ENCODE data around the gene KDM8.
"Not testable (repeated sequence)": the region's sequence is repeated elsewhere in the genome, so short reads cannot be mapped to it uniquely, and the experiment has no call there.

Gene KDM8

DNA sequence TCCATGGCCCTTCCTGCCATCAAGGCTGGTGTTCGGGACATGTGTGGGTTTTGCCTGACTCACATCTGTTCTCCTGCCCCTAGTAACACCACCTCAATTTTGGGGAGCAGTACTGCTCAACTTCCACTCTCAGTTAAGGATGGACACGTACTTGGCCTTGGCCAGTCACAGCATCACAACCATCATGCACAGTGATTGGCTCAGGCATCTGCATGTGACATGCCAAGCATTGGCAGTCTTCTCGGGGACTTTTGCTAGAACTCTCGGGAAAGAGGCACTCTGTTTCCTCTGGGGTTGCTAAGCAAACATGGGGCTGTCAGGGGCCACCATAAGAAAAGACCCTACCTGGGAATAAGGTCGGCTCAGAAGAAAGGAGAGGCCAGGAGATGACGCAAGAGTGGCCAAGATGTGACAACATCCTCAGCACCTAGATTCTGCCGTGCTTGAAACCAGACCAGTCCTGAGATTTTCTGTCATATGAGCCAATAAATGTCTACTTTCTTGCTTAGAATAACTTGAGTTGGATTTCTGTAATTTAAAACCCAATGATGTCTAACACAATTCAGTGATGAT lies 11.9 kb upstream of the KDM8 start:
- DNase-seq (ENCODE audit: low read depth) = no peak

GRCh38 chr16:27193300-27193990 lies 9.9 kb upstream of the KDM8 start:
- no peak for DNase-seq (ENCODE audit: low read depth)

- DNase-seq (ENCODE audit: low read depth) = no peak
Observed at GRCh38 chr16:27195076-27195741, 8.1 kb upstream of the KDM8 start.

DNA sequence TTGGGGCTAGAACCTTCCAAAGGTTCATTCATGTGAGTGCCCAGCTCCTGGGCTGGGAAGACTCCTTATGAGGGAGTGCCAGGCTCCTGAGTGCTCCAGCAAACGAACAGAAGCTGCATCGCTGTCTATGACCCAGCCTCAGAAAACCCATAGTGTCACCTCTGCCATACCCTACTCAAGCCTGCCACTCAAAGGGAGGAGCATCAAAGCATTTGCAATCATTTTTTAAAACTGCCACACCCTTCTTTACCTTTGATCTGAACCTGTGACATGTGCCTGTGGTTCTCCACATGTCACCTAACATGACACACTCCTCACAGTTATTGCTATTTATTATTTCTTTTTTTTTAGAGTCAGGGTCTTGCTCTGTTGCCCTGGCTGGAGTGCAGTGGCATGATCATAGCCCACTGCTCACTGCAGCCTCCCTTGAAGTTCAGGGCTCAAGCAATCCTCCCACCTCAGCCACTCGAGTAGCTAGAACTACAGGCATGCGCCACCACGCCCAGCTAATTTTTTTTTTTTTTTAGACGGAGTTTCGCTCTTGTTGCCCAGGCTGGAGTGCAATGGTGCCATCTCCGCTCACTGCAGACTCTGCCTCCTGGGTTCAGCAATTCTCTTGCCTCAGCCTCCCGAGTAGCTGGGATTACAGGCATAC lies 7.3 kb upstream of the KDM8 start:
- no peak for DNase-seq (ENCODE audit: low read depth)

GRCh38 chr16:27197004-27197403 lies 6.3 kb upstream of the KDM8 start:
- DNase-seq (ENCODE audit: low read depth) = no peak

DNA sequence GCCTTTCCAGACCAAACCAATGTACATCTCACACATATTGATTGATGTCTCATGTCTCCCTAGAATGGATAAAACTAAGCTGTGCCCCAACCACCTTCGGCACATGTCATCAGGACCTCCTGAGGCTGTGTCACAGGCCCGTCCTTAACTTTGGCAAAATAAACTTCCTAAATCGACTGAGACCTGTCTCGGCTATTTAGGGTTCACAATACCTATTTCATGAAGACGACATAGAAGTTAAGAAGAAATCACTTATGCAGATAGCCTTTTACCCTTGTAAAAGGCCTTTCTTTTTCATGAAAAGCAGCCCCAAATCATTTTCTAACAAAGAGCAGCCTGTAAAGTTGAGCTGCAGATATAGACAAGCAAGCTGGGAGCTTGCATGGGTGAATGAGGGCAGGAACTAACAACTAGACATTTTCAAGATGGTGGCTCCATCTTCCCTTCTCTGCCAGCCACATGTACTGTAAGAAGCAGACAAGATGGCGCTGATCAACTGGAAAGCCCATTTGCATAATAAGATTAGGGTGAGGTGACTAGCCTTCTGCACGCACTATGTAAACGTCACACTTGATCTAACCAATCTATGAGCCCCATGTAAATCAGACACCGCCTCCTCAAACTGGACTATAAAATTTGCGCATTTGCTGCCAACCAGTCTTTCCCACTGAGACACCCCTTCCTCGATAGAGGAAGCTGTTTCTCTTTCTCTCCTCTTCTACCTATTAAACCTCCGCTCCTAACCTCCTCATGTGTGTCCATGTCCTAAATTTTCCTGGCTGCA lies 4.7 kb upstream of the KDM8 start:
- DNase-seq (ENCODE audit: low read depth) = no peak

DNA sequence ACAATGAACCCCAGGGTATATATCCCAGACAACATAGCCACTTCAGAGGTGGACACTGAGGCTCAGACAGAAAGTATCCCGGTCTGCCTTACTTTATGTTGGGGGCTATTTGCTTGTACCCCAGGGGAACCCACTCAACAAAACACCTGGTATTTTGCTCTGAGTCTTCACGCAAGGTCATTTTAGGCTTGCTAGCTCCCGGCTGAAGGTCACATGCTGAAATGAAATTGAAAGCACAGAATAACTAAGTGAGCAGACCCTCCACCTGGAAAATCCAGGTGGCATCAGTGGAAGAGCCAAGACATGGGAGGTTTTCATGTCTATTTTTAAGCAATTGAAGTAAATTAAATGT lies 4.1 kb upstream of the KDM8 start:
- no peak for DNase-seq (ENCODE audit: low read depth)

- DNase-seq (ENCODE audit: low read depth) = no peak
Observed at GRCh38 chr16:27199736-27200135, 3.6 kb upstream of the KDM8 start.

- not testable (repeated sequence) for DNase-seq (ENCODE audit: low read depth)
Observed at GRCh38 chr16:27200914-27201313, 2.4 kb upstream of the KDM8 start.

GRCh38 chr16:27202923-27203506 lies 311 bp upstream of the KDM8 start:
- peak; percentile 96 for DNase-seq (ENCODE audit: low read depth)

DNA sequence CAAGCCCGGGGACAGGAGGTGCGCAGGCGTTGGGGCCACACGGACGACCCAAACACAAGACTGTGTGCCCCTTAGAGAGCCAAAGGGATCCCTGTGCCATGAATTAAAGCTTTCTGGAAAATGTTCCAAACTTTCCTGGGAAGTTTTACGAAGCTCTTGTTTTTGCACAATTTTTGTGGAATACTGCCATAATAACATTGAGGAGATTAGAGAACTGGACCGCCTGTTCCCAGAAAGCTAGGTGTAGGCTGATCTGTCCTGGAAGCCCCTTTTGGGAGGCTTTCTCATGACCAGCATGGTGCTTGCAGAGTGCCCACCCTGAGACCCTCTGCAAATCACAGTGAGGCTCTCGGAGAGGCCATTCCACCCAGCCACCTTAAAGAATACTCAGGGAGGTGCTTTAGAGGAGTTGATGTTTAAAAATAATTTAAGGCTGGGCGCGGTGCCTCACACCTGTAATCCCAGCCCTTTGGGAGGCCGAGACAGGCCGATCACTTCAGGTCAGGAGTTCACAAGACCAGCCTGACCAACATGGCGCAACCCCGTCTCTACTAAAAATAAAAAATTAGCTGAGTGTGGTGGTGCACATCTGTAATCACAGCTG lies 1.1 kb downstream of the KDM8 start:
- no peak for DNase-seq (ENCODE audit: low read depth)

DNA sequence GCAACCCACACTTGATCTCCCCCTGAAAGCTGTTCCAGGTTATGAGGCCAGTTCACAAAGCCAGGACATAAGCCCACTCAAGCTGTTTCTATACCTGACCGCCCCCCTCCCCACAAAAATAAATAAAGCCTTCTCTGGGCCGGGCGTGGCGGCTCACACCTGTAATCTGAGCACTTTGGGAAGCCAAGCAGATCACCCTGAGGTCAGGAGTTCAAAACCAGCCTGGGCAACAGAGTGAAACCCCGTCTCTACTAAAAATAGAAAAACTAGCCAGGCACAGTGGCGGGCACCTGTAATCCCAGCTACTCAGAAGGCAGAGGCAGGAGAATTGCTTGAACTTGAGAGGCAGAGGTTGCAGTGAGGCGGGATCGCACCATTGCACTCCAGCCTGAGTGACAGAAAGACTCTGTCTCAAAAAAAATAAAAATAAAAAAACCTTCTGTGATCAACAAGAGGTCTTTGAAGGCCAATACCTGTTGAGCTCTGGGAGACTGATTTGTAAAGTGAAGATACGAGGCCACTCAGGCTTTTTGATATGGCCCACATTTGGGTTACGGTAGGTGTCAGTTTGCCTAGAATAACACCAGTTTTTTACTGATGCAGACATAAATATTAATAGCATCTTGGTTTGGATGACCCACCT lies 2.2 kb downstream of the KDM8 start:
- DNase-seq (ENCODE audit: low read depth) = no peak

- DNase-seq (ENCODE audit: low read depth) = not testable (repeated sequence)
Observed at GRCh38 chr16:27207121-27207520, 3.8 kb downstream of the KDM8 start.

DNA sequence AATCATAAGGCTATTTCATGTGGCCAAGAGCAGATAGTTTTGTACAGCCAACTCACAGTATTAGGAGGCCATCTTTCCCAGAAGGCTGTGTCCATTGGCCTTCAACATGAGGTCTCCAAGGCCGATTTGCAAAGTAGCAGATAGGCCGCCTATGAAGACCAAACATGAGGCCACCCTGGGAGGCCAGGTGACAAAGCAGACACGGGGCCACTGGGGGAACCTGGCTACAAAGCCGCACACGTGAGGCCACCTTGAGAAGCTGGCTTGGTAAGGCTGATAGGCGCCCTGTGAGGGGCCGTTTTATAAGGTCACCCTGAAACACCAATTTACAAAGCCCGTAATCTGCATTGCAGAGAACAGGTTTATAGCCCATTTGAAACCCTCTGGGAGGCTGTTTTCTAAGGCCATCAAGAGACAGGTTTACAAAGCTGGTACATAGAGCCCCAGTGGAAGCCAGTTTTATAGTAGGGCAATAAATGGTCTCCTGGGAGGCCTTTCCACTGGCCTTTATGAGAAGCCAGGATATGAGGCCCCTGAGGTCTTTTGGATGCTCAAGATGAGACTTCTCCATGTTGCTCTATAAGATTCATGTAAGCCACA lies 4.9 kb downstream of the KDM8 start:
- DNase-seq (ENCODE audit: low read depth) = no peak

DNA sequence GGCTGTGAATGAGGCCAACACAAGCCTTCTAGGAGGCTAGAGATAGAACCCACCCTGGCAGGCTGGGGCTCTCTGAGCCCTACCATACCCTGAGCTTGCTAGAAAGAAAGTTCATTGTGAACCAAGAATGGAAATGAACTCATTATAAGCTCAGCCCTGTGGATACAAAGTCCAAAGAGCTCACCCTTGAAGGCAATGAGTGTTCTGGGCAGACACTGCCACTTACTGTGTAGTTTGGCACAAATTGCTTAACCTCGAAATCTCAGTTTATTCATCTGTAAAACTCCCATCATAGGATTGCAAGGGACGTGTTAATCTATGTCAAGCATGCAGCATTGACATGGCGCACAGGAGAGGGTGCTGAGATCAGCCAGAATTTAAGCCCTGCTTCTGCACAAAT lies 5.5 kb downstream of the KDM8 start:
- no peak for DNase-seq (ENCODE audit: low read depth)

DNA sequence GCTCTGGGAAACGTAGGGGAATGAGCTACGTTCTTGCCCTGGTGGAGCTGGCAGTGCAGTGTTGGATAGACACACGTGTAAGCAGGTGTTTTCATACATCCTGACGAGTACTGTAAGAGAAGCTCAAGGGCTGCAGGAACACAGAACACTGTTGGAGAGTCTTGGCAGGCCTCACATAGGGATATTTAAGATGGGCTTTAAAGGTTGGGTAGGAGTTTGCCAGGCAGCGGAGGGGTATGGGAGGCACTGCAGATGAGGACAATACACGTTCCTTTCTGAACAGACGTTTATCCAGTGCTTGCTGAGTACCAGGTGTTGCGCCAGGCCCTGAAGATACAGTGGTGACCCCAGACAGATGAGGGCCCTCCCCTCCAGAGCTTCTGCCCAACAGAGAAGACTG lies 6.3 kb downstream of the KDM8 start:
- no peak for DNase-seq (ENCODE audit: low read depth)

DNA sequence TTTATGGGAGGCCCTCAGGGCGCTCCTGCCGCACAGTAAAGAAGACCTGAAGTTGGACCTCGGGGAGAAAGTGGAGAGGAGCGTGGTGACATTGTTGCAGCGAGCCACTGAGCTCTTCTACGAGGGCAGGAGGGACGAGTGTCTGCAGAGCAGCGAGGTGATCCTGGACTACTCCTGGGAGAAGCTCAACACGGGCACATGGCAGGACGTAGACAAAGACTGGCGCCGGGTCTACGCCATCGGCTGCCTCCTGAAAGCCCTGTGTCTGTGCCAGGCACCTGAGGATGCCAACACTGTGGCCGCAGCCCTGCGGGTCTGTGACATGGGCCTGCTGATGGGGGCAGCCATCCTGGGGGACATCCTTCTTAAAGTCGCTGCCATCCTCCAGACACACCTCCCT lies 6.8 kb downstream of the KDM8 start:
- DNase-seq (ENCODE audit: low read depth) = no peak

- DNase-seq (ENCODE audit: low read depth) = no peak
Observed at GRCh38 chr16:27211026-27211425, 7.7 kb downstream of the KDM8 start.

GRCh38 chr16:27214084-27214961 lies 11.0 kb downstream of the KDM8 start:
- DNase-seq (ENCODE audit: low read depth) = no peak

GRCh38 chr16:27215660-27216059 lies 12.3 kb downstream of the KDM8 start:
- DNase-seq (ENCODE audit: low read depth) = no peak
